ENCODE results near the gene EGLN2. TPM values are rescaled to one million over a fixed set of nuclear protein-coding genes. Genes with fewer than 3 reads are reported as not detected.

EGLN2 gene
- total RNA-seq, 2 experiments from 2014 or later, result 85.6 to 86.6 TPM

- Mint-ChIP-seq H3K36me3 (ENCODE audit: low read depth) (peaks cover 21% of the 10 kb centered on the region), H3K27ac (peak overlapping the region; percentile 8), H3K4me3 (no peak overlapping the region), H3K9me3 (ENCODE audit: low read depth) (no peaks in the 10 kb centered on the region), H3K27me3 (no peaks in the 10 kb centered on the region), H3K4me1 (peaks cover 9% of the 10 kb centered on the region)
- ATAC-seq, result no peak
- POLR2A ChIA-PET, result interaction anchor here (0.5 to 0.6 kb wide), 2 partner anchors 15 to 25 kb away, joined by 3 to 4 read pairs; no protein-coding TSS in a partner anchor
- CTCF ChIA-PET, result interaction anchor here (0.6 to 1.4 kb wide), 2 partner anchors 8 to 252 kb away, joined by 3 to 6 read pairs; partner anchors contain the start of gene RAB4B
- intact Hi-C loops (cut with DNase I, micrococcal nuclease), result no loop called here
- DNase-seq, result no peak
Observed at GRCh38 chr19:40786060-40787037, 12.6 kb upstream of the EGLN2 start.

- intact Hi-C loops (cut with DNase I, micrococcal nuclease), result loop anchor here in 1 of 2 experiments (10.0 kb wide), 1 partner anchor 507 kb away; the partner anchor contains the start of gene AKT2
- no peaks in the 10 kb centered on the region for H3K9me3 Mint-ChIP-seq (ENCODE audit: low read depth)
- ATAC-seq (no peak), DNase-seq (no peak)
- H3K4me3 Mint-ChIP-seq, result no peak overlapping the region
- H3K4me1 Mint-ChIP-seq, result peaks cover 20% of the 10 kb centered on the region
- ChIA-PET POLR2A (no interaction called here), CTCF (no interaction called here)
- peaks cover 11% of the 10 kb centered on the region for H3K36me3 Mint-ChIP-seq (ENCODE audit: low read depth)
- H3K27ac Mint-ChIP-seq, result no peak overlapping the region
- H3K27me3 Mint-ChIP-seq, result no peaks in the 10 kb centered on the region
Observed at GRCh38 chr19:40791349-40791748, 7.6 kb upstream of the EGLN2 start.

GRCh38 chr19:40791996-40792395 lies 7.0 kb upstream of the EGLN2 start:
- Mint-ChIP-seq H3K27ac (peak overlapping the region; percentile 68), H3K4me3 (no peak overlapping the region), H3K36me3 (ENCODE audit: low read depth) (peaks cover 10% of the 10 kb centered on the region), H3K9me3 (ENCODE audit: low read depth) (no peaks in the 10 kb centered on the region), H3K27me3 (no peaks in the 10 kb centered on the region), H3K4me1 (peaks cover 23% of the 10 kb centered on the region)
- CTCF ChIA-PET, result interaction anchor here (2.0 kb wide), 1 partner anchor 14 kb away, joined by 7 read pairs; the partner anchor contains the start of gene RAB4B
- no peak for DNase-seq
- ATAC-seq, result no peak
- intact Hi-C loops (cut with DNase I, micrococcal nuclease), result loop anchor here (1.0 to 10.0 kb wide), 2 partner anchors 38 to 507 kb away; partner anchors contain the start of gene AKT2 (in 1 of the 2)
- POLR2A ChIA-PET, result no interaction called here

- H3K27ac Mint-ChIP-seq, result peak overlapping the region; percentile 97
- CTCF ChIA-PET, result interaction anchor here (1.1 to 4.3 kb wide), 6 partner anchors 9 to 135 kb away, joined by 3 to 47 read pairs (median 4); partner anchors contain the start of gene RAB4B
- H3K4me3 Mint-ChIP-seq, result peak overlapping the region; percentile 91
- ATAC-seq, result no peak
- POLR2A ChIA-PET, result interaction anchor here (0.6 to 1.8 kb wide), 6 partner anchors 9 to 829 kb away, joined by 3 to 25 read pairs (median 7); partner anchors contain the start of genes ACTMAP, RAB4B and SNRPA
- intact Hi-C loops (cut with DNase I, micrococcal nuclease), result loop anchor here (5.0 to 10.0 kb wide), 3 partner anchors 370 to 1065 kb away; partner anchors contain the start of genes AKT2 (in 1 of the 2), RPS19 (in 1 of the 2) and SERTAD1 (in 1 of the 2)
- H3K27me3 Mint-ChIP-seq, result no peaks in the 10 kb centered on the region
- H3K4me1 Mint-ChIP-seq, result peaks cover 46% of the 10 kb centered on the region
- peaks cover 18% of the 10 kb centered on the region for H3K36me3 Mint-ChIP-seq (ENCODE audit: low read depth)
- H3K9me3 Mint-ChIP-seq (ENCODE audit: low read depth), result no peaks in the 10 kb centered on the region
- no peak for DNase-seq
Observed at GRCh38 chr19:40797166-40797962, 1.6 kb upstream of the EGLN2 start.

GRCh38 chr19:40797963-40798682 lies 868 bp upstream of the EGLN2 start:
- peak overlapping the region; percentile 97 for H3K27ac Mint-ChIP-seq
- CTCF ChIA-PET, result interaction anchor here (0.6 to 4.3 kb wide), 8 partner anchors 8 to 136 kb away, joined by 3 to 47 read pairs (median 4); partner anchors contain the start of gene RAB4B
- intact Hi-C loops (cut with DNase I, micrococcal nuclease), result loop anchor here (1.0 to 10.0 kb wide), 15 partner anchors 20 to 1064 kb away; partner anchors contain the start of genes COQ8B (in 2 of the 2), RAB4B (in 2 of the 2), SNRPA (in 2 of the 2) and AKT2 (in 1 of the 2)

GRCh38 chr19:40799558-40800338 lies 757 bp downstream of the EGLN2 start:
- Mint-ChIP-seq H3K4me1 (peaks cover 62% of the 10 kb centered on the region), H3K36me3 (ENCODE audit: low read depth) (peaks cover 28% of the 10 kb centered on the region), H3K27ac (peak overlapping the region; percentile 88), H3K9me3 (ENCODE audit: low read depth) (no peaks in the 10 kb centered on the region), H3K4me3 (peak overlapping the region; percentile 91), H3K27me3 (no peaks in the 10 kb centered on the region)
- intact Hi-C loops (cut with DNase I, micrococcal nuclease), result loop anchor here (1.0 to 10.0 kb wide), 11 partner anchors 83 to 1063 kb away; partner anchors contain the start of genes AKT2 (in 1 of the 2), CCDC97 (in 1 of the 2), COQ8B (in 1 of the 2) and DYRK1B (in 1 of the 2)
- POLR2A ChIA-PET, result interaction anchor here (1.1 to 1.8 kb wide), 3 partner anchors 21 to 83 kb away, joined by 3 to 25 read pairs (median 6); partner anchors contain the start of genes COQ8B, ITPKC and RAB4B
- CTCF ChIA-PET, result interaction anchor here (1.1 to 4.3 kb wide), 3 partner anchors 19 to 137 kb away, joined by 3 to 47 read pairs (median 12); partner anchors contain the start of gene RAB4B
- ATAC-seq (no peak), DNase-seq (peak; percentile 50)

More at GRCh38 chr19:40797963-40798682, 868 bp upstream of the EGLN2 start:
- no peaks in the 10 kb centered on the region for H3K27me3 Mint-ChIP-seq
- H3K36me3 Mint-ChIP-seq (ENCODE audit: low read depth), result peaks cover 18% of the 10 kb centered on the region
- peak overlapping the region; percentile 91 for H3K4me3 Mint-ChIP-seq
- H3K4me1 Mint-ChIP-seq, result peaks cover 46% of the 10 kb centered on the region
- H3K9me3 Mint-ChIP-seq (ENCODE audit: low read depth), result no peaks in the 10 kb centered on the region
- POLR2A ChIA-PET, result interaction anchor here (0.5 to 1.8 kb wide), 8 partner anchors 9 to 829 kb away, joined by 3 to 25 read pairs (median 6); partner anchors contain the start of genes ACTMAP, COQ8B, ITPKC and RAB4B
- ATAC-seq, result peak; percentile 41
- DNase-seq, result peak; percentile 82

GRCh38 chr19:40800339-40800996 lies 1.5 kb downstream of the EGLN2 start:
- POLR2A ChIA-PET, result interaction anchor here (1.1 kb wide), 1 partner anchor 22 kb away, joined by 3 read pairs; no protein-coding TSS in a partner anchor
- peaks cover 69% of the 10 kb centered on the region for H3K4me1 Mint-ChIP-seq
- peak overlapping the region; percentile 91 for H3K4me3 Mint-ChIP-seq
- peaks cover 31% of the 10 kb centered on the region for H3K36me3 Mint-ChIP-seq (ENCODE audit: low read depth)
- no peaks in the 10 kb centered on the region for H3K9me3 Mint-ChIP-seq (ENCODE audit: low read depth)
- DNase-seq (no peak), ATAC-seq (no peak)
- H3K27ac Mint-ChIP-seq, result peak overlapping the region; percentile 88
- H3K27me3 Mint-ChIP-seq, result no peaks in the 10 kb centered on the region
- CTCF ChIA-PET, result no interaction called here
- intact Hi-C loops (cut with DNase I, micrococcal nuclease), result loop anchor here in 1 of 2 experiments (5.0 kb wide), 1 partner anchor 968 kb away; the partner anchor contains the start of gene DYRK1B

GRCh38 chr19:40800997-40801377 lies 2.0 kb downstream of the EGLN2 start:
- CTCF ChIA-PET, result interaction anchor here (1.1 kb wide), 1 partner anchor 23 kb away, joined by 3 read pairs; the partner anchor contains the start of gene RAB4B
- ATAC-seq, result no peak
- POLR2A ChIA-PET, result interaction anchor here (1.1 kb wide), 1 partner anchor 22 kb away, joined by 3 read pairs; no protein-coding TSS in a partner anchor
- no peak overlapping the region for H3K27ac Mint-ChIP-seq
- no peak for DNase-seq
- intact Hi-C loops (cut with DNase I, micrococcal nuclease), result loop anchor here in 1 of 2 experiments (5.0 kb wide), 1 partner anchor 969 kb away; the partner anchor contains the start of gene DYRK1B
- no peaks in the 10 kb centered on the region for H3K9me3 Mint-ChIP-seq (ENCODE audit: low read depth)
- peaks cover 74% of the 10 kb centered on the region for H3K4me1 Mint-ChIP-seq
- no peaks in the 10 kb centered on the region for H3K27me3 Mint-ChIP-seq
- H3K36me3 Mint-ChIP-seq (ENCODE audit: low read depth), result peaks cover 31% of the 10 kb centered on the region
- H3K4me3 Mint-ChIP-seq, result peak overlapping the region; percentile 91

All from activated CD4-positive, alpha-beta T cell treated with anti-CD3 and anti-CD28 coated beads for 36 hours (primary cell).